ENCODE data around the gene TRPM5.

The TRPM5 gene

DNA sequence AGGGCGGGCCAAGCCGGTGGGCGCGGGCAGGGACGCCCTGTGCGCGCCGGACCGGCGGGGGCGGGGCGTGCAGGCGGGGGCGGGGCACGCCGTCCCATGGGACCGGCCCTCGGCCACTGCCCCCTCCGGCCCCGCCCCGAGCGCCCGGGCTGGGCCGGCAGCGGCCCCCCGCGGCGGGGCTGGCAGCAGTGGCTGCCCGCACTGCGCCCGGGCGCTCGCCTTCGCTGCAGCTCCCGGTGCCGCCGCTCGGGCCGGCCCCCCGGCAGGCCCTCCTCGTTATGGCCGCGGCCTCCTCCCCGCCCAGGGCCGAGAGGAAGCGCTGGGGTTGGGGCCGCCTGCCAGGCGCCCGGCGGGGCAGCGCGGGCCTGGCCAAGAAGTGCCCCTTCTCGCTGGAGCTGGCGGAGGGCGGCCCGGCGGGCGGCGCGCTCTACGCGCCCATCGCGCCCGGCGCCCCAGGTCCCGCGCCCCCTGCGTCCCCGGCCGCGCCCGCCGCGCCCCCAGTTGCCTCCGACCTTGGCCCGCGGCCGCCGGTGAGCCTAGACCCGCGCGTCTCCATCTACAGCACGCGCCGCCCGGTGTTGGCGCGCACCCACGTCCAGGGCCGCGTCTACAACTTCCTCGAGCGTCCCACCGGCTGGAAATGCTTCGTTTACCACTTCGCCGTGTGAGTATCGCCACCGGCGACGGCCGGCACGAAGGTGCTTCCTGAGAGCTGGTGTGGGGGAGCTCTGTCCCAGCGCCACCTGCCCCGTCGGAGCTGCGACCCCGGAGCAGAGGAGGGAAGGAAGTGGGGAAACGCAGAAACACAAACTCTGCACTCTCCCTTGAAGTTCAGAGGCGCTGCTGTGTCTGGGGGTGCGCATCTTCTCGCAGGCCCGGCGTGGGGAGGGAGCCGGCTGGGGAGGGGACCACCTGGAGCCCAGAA lies 769 bp upstream of the TRPM5 start, which contains the start of gene KCNQ1:
Gene KCNQ1, plus strand, starts transcription at position 188 of the 925 bp plus-strand sequence. Its CDS starts 91 bp downstream, at position 279.
- no peaks in the 10 kb centered on the region for H3K9me2 ChIP-seq (replicated peaks; ENCODE audit: insufficient read depth, low read length)
- peaks cover 14% of the 10 kb centered on the region for H3K4me1 ChIP-seq (ENCODE audit: low read length)
- peaks cover 49% of the 10 kb centered on the region for H3K79me2 ChIP-seq (ENCODE audit: low read length)
- H3K36me3 ChIP-seq (replicated peaks; ENCODE audit: insufficient read depth, low read length): no peaks in the 10 kb centered on the region
- H4K20me1 ChIP-seq (ENCODE audit: insufficient read depth, low read length): no peaks in the 10 kb centered on the region
- TF ChIP-seq EZH2phosphoT487 (IDR thresholded peaks at IDR 0.05; ENCODE audit: low read length) (no peak), EZH2 (optimal IDR thresholded peaks at IDR 0.05; ENCODE audit: low read depth, low read length) (no peak)
- TF ChIP-seq, protein P1, sequence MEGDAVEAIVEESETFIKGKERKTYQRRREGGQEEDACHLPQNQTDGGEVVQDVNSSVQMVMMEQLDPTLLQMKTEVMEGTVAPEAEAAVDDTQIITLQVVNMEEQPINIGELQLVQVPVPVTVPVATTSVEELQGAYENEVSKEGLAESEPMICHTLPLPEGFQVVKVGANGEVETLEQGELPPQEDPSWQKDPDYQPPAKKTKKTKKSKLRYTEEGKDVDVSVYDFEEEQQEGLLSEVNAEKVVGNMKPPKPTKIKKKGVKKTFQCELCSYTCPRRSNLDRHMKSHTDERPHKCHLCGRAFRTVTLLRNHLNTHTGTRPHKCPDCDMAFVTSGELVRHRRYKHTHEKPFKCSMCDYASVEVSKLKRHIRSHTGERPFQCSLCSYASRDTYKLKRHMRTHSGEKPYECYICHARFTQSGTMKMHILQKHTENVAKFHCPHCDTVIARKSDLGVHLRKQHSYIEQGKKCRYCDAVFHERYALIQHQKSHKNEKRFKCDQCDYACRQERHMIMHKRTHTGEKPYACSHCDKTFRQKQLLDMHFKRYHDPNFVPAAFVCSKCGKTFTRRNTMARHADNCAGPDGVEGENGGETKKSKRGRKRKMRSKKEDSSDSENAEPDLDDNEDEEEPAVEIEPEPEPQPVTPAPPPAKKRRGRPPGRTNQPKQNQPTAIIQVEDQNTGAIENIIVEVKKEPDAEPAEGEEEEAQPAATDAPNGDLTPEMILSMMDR (IDR thresholded peaks at IDR 0.05; ENCODE audit: low read length): no peak
- peak within 1 kb of the TSS; percentile 95 for H3K4me3 ChIP-seq (ENCODE audit: low read length)
- peak within 1 kb of the TSS; percentile 64 for H3K9ac ChIP-seq (ENCODE audit: low read length)
- H2AFZ ChIP-seq (ENCODE audit: low read length): peak within 1 kb of the TSS; percentile 87
- H3K4me2 ChIP-seq (ENCODE audit: low read depth, low read length): peak within 1 kb of the TSS; percentile 96
- H3K27ac ChIP-seq (ENCODE audit: low read length): no peak within 1 kb of the TSS
- peak; percentile 87 for DNase-seq
- no peaks in the 10 kb centered on the region for H3K9me3 ChIP-seq (replicated peaks; ENCODE audit: insufficient read depth, low read length)
- H3F3A ChIP-seq (ENCODE audit: insufficient read depth, low read length): peaks cover 5% of the 10 kb centered on the region; the same call in 1 of the 2 replicates
- H3K27me3 ChIP-seq (replicated peaks; ENCODE audit: insufficient read depth, low read length): peaks cover 5% of the 10 kb centered on the region; the same call in 1 of the 2 replicates

DNA sequence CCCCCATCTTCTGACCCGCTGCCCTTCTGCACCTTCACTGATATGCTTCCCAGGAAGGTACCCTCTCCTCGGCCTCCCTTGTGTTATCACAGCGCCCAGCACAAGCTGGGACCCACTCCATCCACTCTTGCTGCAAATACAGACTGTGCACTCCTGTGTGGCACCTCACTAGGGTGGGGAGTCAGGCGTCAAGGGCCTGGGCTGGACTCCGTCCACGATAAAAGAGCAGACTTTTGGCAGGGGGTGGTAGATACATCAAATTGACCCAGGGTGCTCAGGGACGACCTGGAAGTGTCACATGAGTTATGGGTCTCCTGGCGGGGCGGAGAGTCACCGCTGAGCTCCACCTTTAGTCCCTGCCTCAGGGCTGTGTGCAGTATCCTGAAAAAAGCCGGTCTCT lies 908 bp downstream of the TRPM5 start:
- no peak overlapping the region for H3K9ac ChIP-seq (ENCODE audit: low read length)
- H3K27me3 ChIP-seq (replicated peaks; ENCODE audit: insufficient read depth, low read length): peaks cover 5% of the 10 kb centered on the region; the same call in 1 of the 2 replicates
- peaks cover 5% of the 10 kb centered on the region; the same call in 1 of the 2 replicates for H3F3A ChIP-seq (ENCODE audit: insufficient read depth, low read length)
- H2AFZ ChIP-seq (ENCODE audit: low read length): no peak overlapping the region
- H3K27ac ChIP-seq (ENCODE audit: low read length): no peak overlapping the region
- H3K9me3 ChIP-seq (replicated peaks; ENCODE audit: insufficient read depth, low read length): no peaks in the 10 kb centered on the region
- no peaks in the 10 kb centered on the region for H3K36me3 ChIP-seq (replicated peaks; ENCODE audit: insufficient read depth, low read length)
- H4K20me1 ChIP-seq (ENCODE audit: insufficient read depth, low read length): no peaks in the 10 kb centered on the region
- TF ChIP-seq, protein P1 (IDR thresholded peaks at IDR 0.05; ENCODE audit: low read length): no peak
- TF ChIP-seq EZH2phosphoT487 (IDR thresholded peaks at IDR 0.05; ENCODE audit: low read length) (no peak), EZH2 (optimal IDR thresholded peaks at IDR 0.05; ENCODE audit: low read depth, low read length) (no peak)
- DNase-seq: no peak
- H3K79me2 ChIP-seq (ENCODE audit: low read length): peaks cover 32% of the 10 kb centered on the region
- no peaks in the 10 kb centered on the region for H3K9me2 ChIP-seq (replicated peaks; ENCODE audit: insufficient read depth, low read length)
- peaks cover 14% of the 10 kb centered on the region for H3K4me1 ChIP-seq (ENCODE audit: low read length)
- H3K4me2 ChIP-seq (ENCODE audit: low read depth, low read length): no peak overlapping the region
- H3K4me3 ChIP-seq (ENCODE audit: low read length): no peak overlapping the region

DNA sequence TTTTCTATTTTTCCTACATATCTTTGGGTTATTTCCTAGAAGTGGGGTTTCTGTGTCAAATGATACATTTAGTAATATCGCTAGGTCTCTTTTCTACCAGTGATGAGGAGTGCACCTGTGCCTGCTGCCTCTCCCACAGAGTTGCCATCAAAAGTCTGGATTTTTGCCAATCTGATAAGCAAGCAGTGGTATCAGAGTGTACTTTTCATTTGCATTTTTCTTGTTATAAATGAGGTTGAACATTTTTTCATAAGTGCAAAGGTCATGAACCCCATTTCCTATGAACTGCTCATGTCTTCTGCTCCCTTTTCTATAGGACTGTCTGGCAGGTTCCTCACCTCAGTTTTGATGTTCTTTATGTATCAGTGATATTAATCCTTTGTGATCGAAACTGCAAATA lies 1.7 kb downstream of the TRPM5 start:
- Histone ChIP-seq H3K9ac (ENCODE audit: low read length) (no peak overlapping the region), H3K4me1 (ENCODE audit: low read length) (peaks cover 14% of the 10 kb centered on the region), H3K27ac (ENCODE audit: low read length) (no peak overlapping the region), H3K4me2 (ENCODE audit: low read depth, low read length) (no peak overlapping the region), H3K4me3 (ENCODE audit: low read length) (no peak overlapping the region), H3F3A (ENCODE audit: insufficient read depth, low read length) (peaks cover 5% of the 10 kb centered on the region; the same call in 1 of the 2 replicates), H3K9me3 (replicated peaks; ENCODE audit: insufficient read depth, low read length) (no peaks in the 10 kb centered on the region), H3K79me2 (ENCODE audit: low read length) (peaks cover 24% of the 10 kb centered on the region), H4K20me1 (ENCODE audit: insufficient read depth, low read length) (no peaks in the 10 kb centered on the region), H2AFZ (ENCODE audit: low read length) (no peak overlapping the region), H3K9me2 (replicated peaks; ENCODE audit: insufficient read depth, low read length) (no peaks in the 10 kb centered on the region), H3K36me3 (replicated peaks; ENCODE audit: insufficient read depth, low read length) (no peaks in the 10 kb centered on the region), H3K27me3 (replicated peaks; ENCODE audit: insufficient read depth, low read length) (peaks cover 5% of the 10 kb centered on the region; the same call in 1 of the 2 replicates)
- TF ChIP-seq EZH2 (optimal IDR thresholded peaks at IDR 0.05; ENCODE audit: low read depth, low read length) (no peak), EZH2phosphoT487 (IDR thresholded peaks at IDR 0.05; ENCODE audit: low read length) (no peak)
- TF ChIP-seq, protein P1 (IDR thresholded peaks at IDR 0.05; ENCODE audit: low read length): no peak
- DNase-seq: no peak

Data from MM.1S (cell line).